ENCODE results near the gene WDR88. TPM values are rescaled to one million over a fixed set of nuclear protein-coding genes. Genes with fewer than 3 reads are reported as not detected.

WDR88 gene
- total and polyA plus RNA-seq, 2 of the 8 experiments (the other 6 are each of a cell fraction or from before 2014, with no cell fraction given) = not detected

DNA sequence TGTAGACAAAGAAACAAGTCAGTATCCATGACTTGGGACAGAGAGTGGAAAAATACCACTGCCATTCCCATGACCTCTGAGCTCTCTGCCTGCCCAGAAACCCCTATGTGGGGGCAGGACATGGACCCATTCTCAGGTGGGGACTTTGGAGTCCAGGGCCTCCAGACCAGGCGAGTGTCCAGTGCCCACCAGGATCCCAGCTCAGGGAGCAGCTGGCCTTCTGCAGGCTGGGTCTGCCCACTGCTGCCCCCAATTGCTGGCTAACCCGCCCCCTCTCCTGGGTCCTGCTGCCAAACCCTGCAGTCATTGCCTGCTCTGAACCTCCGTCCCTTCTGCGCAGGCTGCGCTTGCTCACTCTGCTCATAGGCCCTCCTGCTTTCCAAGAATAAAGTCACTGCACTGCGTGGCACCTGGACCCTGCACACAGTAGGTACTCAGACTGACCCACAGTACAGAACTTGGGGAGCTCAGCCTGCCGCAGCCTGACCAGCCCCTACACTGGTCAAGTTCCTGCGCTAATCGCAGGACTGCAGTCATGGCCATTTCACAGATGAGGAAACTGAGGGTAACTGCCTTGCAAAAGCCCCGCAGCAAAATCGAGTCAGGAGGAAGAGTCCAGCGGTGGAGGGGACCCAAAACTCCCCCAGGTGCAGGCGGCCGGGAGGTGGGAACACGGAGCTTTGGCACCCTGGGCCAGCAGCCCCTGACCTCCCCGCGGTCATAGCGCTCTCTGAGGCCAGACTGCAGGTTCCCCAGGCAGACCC, 93.0 kb downstream of the WDR88 start (continued):
- TF ChIP-seq CTBP2 (IDR thresholded peaks at IDR 0.05; ENCODE audit: borderline replicate concordance, insufficient read depth, insufficient read length, low read length) = no peak

Other genes starting within 250 kb of the WDR88 start
- gene CEP89, start 160.2 kb upstream of the WDR88 start, total RNA-seq (2021; fragmentation: NEBNext Ultra II Directional; extraction: Animal tissue kit (Norgen Biotek cat#: 25700)) = 23.0 and 23.6 TPM in 2 replicates
- gene CEP89, start 160.2 kb upstream of the WDR88 start, polyA plus RNA-seq (2011; rRNA removed) = 23.6 and 35.2 TPM in 2 replicates
- gene FAAP24, start 159.9 kb upstream of the WDR88 start, total RNA-seq (2021; fragmentation: NEBNext Ultra II Directional; extraction: Animal tissue kit (Norgen Biotek cat#: 25700)) = 4.2 and 4.7 TPM in 2 replicates
- 3.2 and 3.3 TPM in 2 replicates for gene FAAP24, start 159.9 kb upstream of the WDR88 start, polyA plus RNA-seq (2011; rRNA removed)
- gene RHPN2, start 67.2 kb upstream of the WDR88 start, total RNA-seq (2021; fragmentation: NEBNext Ultra II Directional; extraction: Animal tissue kit (Norgen Biotek cat#: 25700)) = 31.1 and 36.2 TPM in 2 replicates
- 22.8 and 27.2 TPM in 2 replicates for gene RHPN2, start 67.2 kb upstream of the WDR88 start, polyA plus RNA-seq (2011; rRNA removed)
- 8.2 and 8.8 TPM in 2 replicates for gene GPATCH1, start 50.9 kb upstream of the WDR88 start, total RNA-seq (2021; fragmentation: NEBNext Ultra II Directional; extraction: Animal tissue kit (Norgen Biotek cat#: 25700))
- gene GPATCH1, start 50.9 kb upstream of the WDR88 start, polyA plus RNA-seq (2011; rRNA removed) = 3.5 and 4.3 TPM in 2 replicates
- 33.7 and 33.9 TPM in 2 replicates for gene LRP3, start 62.2 kb downstream of the WDR88 start, total RNA-seq (2021; fragmentation: NEBNext Ultra II Directional; extraction: Animal tissue kit (Norgen Biotek cat#: 25700))
- gene LRP3, start 62.2 kb downstream of the WDR88 start, polyA plus RNA-seq (2011; rRNA removed) = 30.3 and 40.2 TPM in 2 replicates
- gene SLC7A10, start 93.7 kb downstream of the WDR88 start, total RNA-seq (2021; fragmentation: NEBNext Ultra II Directional; extraction: Animal tissue kit (Norgen Biotek cat#: 25700)) = 3.2 and 3.7 TPM in 2 replicates
- 7.1 and 11.5 TPM in 2 replicates for gene SLC7A10, start 93.7 kb downstream of the WDR88 start, polyA plus RNA-seq (2011; rRNA removed)
- gene CEBPA, start 170.4 kb downstream of the WDR88 start, total RNA-seq (2021; fragmentation: NEBNext Ultra II Directional; extraction: Animal tissue kit (Norgen Biotek cat#: 25700)) = 2.7 and 3.0 TPM in 2 replicates
- 2.0 and 2.4 TPM in 2 replicates for gene CEBPA, start 170.4 kb downstream of the WDR88 start, polyA plus RNA-seq (2011; rRNA removed)
- gene CEBPG, start 241.6 kb downstream of the WDR88 start, total RNA-seq (2021; fragmentation: NEBNext Ultra II Directional; extraction: Animal tissue kit (Norgen Biotek cat#: 25700)) = 32.7 and 35.4 TPM in 2 replicates
- gene CEBPG, start 241.6 kb downstream of the WDR88 start, polyA plus RNA-seq (2011; rRNA removed) = 10.9 and 12.3 TPM in 2 replicates

All from H1 (cell line).